T-helper 2 cell treated with Interferon-gamma antibody and Interleukin-4, amounts not matched to agents 5 μg/mL and 100 μg/mL, for 36 hours (primary cell): ENCODE measurements around the gene TLR1.
"Not testable (repeated sequence)": the region's sequence is repeated elsewhere in the genome, so short reads cannot be mapped to it uniquely, and the experiment has no call there.

ENCODE experiments used
- DNase-seq: peaks from one replicate; pipeline ENCODE4 v3.0.0; 2021; ENCODE audit warnings: low spot score
- H3K27ac Mint-ChIP-seq: one replicate; pipeline ENCODE4 v1.8.0; 2021; ENCODE audit warnings: mild to moderate bottlenecking, mixed read lengths
- H3K27me3 Mint-ChIP-seq: one replicate; pipeline ENCODE4 v1.8.0; 2021; ENCODE audit warnings: low read depth, mixed read lengths
- H3K36me3 Mint-ChIP-seq: one replicate; pipeline ENCODE4 v1.8.0; 2021; ENCODE audit warnings: low read depth, mixed read lengths
- H3K4me1 Mint-ChIP-seq: one replicate; pipeline ENCODE4 v1.8.0; 2021; ENCODE audit warnings: low read depth, mixed read lengths
- H3K4me3 Mint-ChIP-seq: one replicate; pipeline ENCODE4 v1.8.0; 2022; ENCODE audit warnings: mild to moderate bottlenecking, moderate library complexity, mixed read lengths
- H3K9me3 Mint-ChIP-seq: one replicate; pipeline ENCODE4 v1.8.0; 2021; ENCODE audit warnings: mixed read lengths

The TLR1 gene

DNA sequence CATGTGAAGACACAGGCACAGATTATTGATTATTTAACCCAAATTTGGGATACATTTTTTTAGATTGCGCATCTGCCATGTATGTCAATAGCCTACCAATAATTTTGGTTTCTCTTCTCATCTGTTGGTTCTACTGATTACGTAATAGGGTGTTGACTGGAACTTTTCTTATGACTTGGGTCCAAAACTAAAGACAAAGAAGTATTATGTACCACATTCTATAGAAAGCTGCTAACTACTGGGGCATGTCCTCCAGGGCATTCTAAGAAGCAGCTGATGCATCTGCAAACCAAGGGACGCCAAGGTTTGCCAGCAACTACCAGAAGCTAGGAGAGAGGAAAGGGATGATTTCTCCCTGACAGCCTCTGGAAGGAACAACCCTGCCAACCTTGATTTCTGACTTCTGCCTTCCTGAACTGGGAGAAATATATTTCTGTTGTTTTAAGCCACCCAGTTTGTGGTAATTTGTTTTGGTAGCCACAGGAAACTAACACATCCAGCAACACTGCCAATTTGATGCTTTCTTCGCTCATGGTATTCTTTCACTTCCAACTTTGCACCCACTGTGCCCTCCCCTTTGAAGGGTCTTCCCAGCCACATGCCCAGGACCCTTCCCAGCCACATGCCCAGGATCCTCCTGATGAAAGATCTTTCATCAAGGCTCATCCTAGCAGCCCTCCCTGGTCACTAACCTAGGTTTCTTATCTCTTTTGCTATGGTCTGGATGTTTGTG lies 15.9 kb upstream of the TLR1 start:
- Mint-ChIP-seq H3K27ac (no peak overlapping the region), H3K36me3 (peaks cover 2% of the 10 kb centered on the region), H3K4me1 (peaks cover 12% of the 10 kb centered on the region), H3K27me3 (peaks cover 5% of the 10 kb centered on the region), H3K9me3 (peaks cover 12% of the 10 kb centered on the region), H3K4me3 (no peak overlapping the region)
- no peak for DNase-seq

DNA sequence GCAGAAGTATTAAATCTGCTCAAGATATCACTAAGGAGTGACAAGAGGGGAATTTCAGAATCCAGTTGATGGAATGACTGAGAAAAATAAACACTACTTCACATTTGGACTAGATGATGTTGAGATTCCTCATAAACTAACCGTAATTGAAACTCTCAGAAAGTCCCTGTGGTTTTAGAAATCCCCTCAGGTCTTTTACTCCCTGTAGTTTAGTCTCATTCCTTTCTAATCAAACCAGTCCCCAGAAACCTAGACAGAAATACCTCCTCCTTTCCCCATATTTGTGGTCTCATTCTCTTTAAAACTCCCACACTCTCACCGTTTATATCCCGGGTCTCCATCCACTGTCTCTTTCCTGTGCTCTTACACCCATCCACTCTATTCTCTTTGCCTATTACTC lies 15.0 kb upstream of the TLR1 start:
- peaks cover 2% of the 10 kb centered on the region for H3K36me3 Mint-ChIP-seq
- H3K27ac Mint-ChIP-seq, result no peak overlapping the region
- peaks cover 12% of the 10 kb centered on the region for H3K4me1 Mint-ChIP-seq
- H3K9me3 Mint-ChIP-seq, result peaks cover 12% of the 10 kb centered on the region
- peaks cover 5% of the 10 kb centered on the region for H3K27me3 Mint-ChIP-seq
- H3K4me3 Mint-ChIP-seq, result no peak overlapping the region
- DNase-seq, result no peak

DNA sequence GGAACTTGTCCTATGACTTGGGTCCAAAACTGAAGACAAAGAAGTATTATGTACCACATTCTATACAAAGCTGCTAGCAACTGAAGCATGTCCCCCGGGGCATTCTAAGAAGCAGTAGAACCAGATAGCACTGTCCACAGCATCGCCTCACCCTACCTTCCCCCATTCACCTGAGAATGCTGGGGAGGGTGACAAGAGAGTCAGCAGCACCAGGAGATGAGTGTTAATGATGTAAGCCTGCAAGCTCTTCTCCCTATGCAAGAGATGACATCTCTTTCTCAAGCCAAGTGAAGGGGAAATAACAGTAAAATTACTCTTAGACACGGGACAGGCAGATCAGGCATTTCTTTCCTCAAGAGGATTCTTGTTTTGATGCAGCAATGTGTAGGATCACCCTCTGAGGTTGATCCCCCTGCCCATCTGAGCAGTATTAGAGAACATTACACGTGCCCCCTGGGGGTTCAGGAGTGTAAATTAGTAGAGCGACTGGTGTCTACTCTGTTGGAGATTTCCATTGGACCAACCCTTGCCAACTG lies 13.9 kb upstream of the TLR1 start:
- Mint-ChIP-seq H3K27ac (no peak overlapping the region), H3K4me3 (no peak overlapping the region), H3K36me3 (peaks cover 2% of the 10 kb centered on the region), H3K27me3 (peaks cover 5% of the 10 kb centered on the region), H3K4me1 (peaks cover 12% of the 10 kb centered on the region), H3K9me3 (peaks cover 9% of the 10 kb centered on the region)
- DNase-seq, result no peak

DNA sequence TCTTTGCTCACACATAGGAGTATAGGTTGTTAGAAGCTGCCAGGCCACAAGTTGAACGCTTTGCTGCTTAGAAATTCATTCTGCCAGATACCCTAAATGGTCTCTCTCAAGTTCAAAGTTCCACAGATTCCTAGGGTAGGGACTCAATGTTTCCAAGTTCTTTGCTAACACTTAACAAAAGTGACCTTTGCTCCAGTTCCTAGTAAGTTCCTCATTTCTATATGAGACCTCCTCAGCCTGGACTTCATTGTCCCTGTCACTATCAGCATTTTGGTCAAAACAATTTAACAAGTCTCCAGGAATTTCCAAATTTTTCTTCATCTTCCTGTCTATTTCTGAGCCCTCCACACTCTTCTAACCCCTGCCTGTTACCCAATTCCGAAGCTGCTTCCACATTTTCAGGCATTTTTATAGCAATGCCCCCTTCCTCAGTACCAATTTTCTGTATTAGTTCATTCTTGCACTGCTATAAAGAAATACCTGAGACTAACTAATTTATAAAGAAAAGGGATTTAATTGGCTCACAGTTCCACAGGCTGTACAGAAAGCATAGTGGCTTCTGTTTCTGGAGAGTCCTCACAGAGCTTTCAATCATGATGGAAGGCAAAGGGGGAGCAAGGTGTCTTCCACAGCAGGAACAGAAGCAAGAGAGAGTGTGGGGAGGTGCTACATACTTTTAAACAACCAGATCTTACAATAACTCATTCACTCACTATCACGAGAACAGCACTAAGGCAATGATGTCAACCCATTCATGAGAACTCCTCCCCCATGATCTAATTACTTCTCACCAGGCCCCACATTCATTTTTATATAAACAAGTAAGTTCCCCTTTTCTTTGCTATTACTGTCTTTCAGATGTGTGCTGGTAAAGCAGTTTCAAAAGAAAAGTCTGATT lies 11.5 kb upstream of the TLR1 start:
- H3K27me3 Mint-ChIP-seq, result peaks cover 5% of the 10 kb centered on the region
- H3K4me1 Mint-ChIP-seq, result peaks cover 12% of the 10 kb centered on the region
- H3K9me3 Mint-ChIP-seq, result no peaks in the 10 kb centered on the region
- no peak for DNase-seq
- no peak overlapping the region for H3K4me3 Mint-ChIP-seq
- no peak overlapping the region for H3K27ac Mint-ChIP-seq
- no peaks in the 10 kb centered on the region for H3K36me3 Mint-ChIP-seq

DNA sequence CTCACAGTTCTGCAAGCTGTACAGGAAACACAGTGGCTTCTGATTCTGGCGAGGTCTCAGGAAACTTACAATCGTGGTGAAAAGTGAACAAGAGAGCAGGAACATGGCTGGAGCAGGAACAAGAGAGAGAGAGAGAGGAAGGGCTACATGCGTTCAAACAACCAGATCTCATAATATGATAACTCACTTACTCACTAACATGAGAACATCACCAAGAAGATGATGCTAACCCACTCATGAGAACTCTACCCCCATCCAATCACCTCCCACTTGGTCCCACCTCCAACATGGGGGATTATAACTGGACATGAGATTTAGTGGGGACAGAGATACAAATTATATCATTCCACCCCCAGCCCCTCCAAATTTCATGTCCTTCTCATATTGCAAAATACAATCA lies 9.8 kb upstream of the TLR1 start:
- Mint-ChIP-seq H3K4me3 (no peak overlapping the region), H3K27me3 (peaks cover 5% of the 10 kb centered on the region), H3K4me1 (peaks cover 3% of the 10 kb centered on the region), H3K27ac (no peak overlapping the region), H3K36me3 (no peaks in the 10 kb centered on the region), H3K9me3 (no peaks in the 10 kb centered on the region)
- no peak for DNase-seq

DNA sequence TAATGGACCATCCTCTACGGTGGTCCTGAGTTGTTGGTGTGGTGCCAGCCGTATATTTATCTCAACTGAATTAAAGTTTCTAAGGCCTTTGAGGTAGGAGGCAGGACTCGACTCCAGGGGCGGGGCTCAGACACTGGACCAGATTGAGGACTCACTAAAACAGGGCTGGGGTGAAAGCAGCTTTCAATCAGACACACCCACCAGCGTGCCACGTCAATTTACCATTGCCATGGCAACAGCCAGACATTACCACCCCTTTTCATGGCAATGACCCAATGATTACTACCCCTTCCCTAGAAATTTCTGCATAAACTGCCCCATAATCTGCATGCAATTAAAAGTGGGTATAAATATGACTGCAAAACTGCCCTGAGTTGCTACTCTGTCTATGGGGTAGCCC lies 6.7 kb upstream of the TLR1 start:
- Mint-ChIP-seq H3K27ac (no peak overlapping the region), H3K4me1 (no peaks in the 10 kb centered on the region)

DNA sequence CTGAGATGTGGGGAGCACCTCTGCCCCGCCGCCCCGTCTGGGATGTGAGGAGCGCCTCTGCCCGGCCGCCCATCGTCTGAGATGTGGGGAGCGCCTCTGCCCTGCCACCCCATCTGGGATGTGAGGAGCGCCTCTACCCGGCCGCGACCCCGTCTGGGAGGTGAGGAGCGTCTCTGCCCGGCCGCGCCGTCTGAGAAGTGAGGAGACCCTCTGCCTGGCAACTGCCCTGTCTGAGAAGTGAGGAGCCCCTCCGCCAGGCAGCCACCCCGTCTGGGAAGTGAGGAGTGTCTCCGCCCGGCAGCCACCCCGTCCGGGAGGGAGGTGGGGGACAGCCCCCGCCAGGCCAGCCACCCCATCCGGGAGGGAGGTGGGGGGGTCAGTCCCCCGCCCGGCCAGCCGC lies 2.9 kb upstream of the TLR1 start:
- not testable (repeated sequence) for H3K4me3 Mint-ChIP-seq, H3K27ac Mint-ChIP-seq, H3K36me3 Mint-ChIP-seq, H3K27me3 Mint-ChIP-seq, DNase-seq
- H3K9me3 Mint-ChIP-seq, result peaks cover 11% of the 10 kb centered on the region
- peaks cover 14% of the 10 kb centered on the region for H3K4me1 Mint-ChIP-seq

More for the DNA sequence above, 6.7 kb upstream of the TLR1 start:
- H3K4me3 Mint-ChIP-seq, result no peak overlapping the region
- no peak for DNase-seq
- H3K9me3 Mint-ChIP-seq, result no peaks in the 10 kb centered on the region
- peaks cover 4% of the 10 kb centered on the region for H3K27me3 Mint-ChIP-seq
- no peaks in the 10 kb centered on the region for H3K36me3 Mint-ChIP-seq

DNA sequence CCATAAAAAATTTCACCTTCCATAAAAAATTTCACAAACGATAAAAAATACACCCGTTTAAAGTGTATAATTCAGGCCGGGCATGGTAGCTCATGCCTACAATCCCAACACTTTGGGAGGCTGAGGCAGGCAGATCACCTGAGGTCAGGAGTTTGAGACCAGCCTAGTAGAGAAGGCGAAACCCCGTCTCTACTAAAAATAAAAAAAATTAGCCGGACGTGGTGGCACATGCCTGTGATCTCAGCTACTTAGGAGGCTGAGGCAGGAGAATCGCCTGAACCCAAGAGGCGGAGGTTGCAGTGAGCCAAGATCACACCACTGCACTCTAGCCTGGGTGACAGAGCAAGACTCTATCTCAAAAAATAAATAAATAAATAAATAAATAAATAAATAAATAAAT lies 1.7 kb upstream of the TLR1 start:
- Mint-ChIP-seq H3K4me1 (peaks cover 14% of the 10 kb centered on the region), H3K9me3 (peaks cover 20% of the 10 kb centered on the region), H3K36me3 (peaks cover 15% of the 10 kb centered on the region)
- not testable (repeated sequence) for H3K4me3 Mint-ChIP-seq, H3K27ac Mint-ChIP-seq, DNase-seq, H3K27me3 Mint-ChIP-seq

DNA sequence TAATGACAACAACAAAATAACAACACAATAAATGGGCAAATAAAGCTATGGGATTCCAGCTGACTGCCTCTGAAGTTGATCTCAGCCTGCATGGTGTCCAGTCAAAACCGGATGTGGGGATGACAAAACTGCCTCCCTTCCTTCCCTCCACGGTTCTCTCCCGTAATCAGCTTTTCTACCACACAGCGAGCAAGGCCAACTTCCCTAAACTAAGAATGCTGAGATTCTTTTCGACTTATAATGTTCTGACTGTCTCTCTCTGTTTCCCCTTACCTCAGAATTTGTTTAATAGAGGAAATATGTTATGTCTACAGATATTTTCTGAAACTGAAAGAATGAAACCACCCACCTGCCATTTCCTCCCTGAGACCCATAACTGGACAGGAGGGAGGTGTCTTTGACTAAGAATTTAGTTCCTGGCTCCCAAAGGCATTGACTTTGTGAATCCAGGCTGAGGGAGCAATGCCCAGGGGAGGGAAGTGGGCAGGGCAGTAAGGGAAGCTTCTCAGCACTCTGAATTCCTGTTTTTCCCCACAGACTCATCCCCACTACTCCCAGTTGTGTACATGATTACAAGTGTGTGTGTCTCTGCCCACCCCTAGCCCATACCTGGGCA lies 1.0 kb upstream of the TLR1 start:
- H3K9me3 Mint-ChIP-seq, result peaks cover 26% of the 10 kb centered on the region
- no peak for DNase-seq
- peaks cover 21% of the 10 kb centered on the region for H3K36me3 Mint-ChIP-seq
- H3K27ac Mint-ChIP-seq, result peak overlapping the region; percentile 73
- no peaks in the 10 kb centered on the region for H3K27me3 Mint-ChIP-seq
- H3K4me1 Mint-ChIP-seq, result peaks cover 14% of the 10 kb centered on the region
- H3K4me3 Mint-ChIP-seq, result peak overlapping the region; percentile 81

DNA sequence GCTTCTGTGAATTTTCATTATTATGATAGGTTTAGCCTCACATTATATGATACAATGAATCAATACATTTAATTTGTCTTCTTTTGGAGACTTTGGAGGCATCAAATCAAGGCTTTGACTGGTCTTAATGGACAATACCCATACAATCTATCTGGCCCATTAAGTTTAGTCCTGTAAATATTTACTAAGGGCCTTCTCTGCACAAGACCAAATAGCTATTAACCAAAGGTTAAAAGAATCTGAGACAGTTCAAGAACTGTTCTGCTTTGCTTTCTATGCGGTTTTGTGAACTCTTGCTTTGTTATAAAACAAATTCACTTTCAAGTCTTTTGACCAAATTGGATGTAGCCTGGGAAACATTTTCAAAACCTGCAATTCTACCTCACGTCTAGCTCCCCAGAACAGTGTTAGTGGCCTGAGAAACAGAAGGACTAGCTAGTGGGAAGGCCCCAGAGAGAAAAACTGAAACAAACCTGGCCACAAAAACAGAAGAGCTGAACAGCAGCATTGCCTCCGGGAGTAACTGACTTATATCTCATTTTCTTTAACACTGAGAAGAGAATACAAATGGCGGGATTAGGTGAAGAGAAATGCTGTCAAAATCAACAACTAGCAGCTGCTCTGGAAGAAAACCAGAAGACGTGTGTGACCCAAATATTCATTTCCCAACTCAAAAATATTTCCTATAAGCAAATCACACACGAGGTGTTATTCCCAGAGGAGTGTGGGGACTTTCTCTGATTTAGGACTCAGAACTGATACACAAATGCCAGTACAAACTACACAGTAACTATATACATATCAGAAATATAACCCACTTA lies 548 bp downstream of the TLR1 start:
- peaks cover 14% of the 10 kb centered on the region for H3K4me1 Mint-ChIP-seq
- no peaks in the 10 kb centered on the region for H3K27me3 Mint-ChIP-seq
- peak overlapping the region; percentile 87 for H3K27ac Mint-ChIP-seq
- H3K4me3 Mint-ChIP-seq, result peak overlapping the region; percentile 83
- DNase-seq, result peak; percentile 12
- peaks cover 35% of the 10 kb centered on the region for H3K36me3 Mint-ChIP-seq
- H3K9me3 Mint-ChIP-seq, result peaks cover 34% of the 10 kb centered on the region

DNA sequence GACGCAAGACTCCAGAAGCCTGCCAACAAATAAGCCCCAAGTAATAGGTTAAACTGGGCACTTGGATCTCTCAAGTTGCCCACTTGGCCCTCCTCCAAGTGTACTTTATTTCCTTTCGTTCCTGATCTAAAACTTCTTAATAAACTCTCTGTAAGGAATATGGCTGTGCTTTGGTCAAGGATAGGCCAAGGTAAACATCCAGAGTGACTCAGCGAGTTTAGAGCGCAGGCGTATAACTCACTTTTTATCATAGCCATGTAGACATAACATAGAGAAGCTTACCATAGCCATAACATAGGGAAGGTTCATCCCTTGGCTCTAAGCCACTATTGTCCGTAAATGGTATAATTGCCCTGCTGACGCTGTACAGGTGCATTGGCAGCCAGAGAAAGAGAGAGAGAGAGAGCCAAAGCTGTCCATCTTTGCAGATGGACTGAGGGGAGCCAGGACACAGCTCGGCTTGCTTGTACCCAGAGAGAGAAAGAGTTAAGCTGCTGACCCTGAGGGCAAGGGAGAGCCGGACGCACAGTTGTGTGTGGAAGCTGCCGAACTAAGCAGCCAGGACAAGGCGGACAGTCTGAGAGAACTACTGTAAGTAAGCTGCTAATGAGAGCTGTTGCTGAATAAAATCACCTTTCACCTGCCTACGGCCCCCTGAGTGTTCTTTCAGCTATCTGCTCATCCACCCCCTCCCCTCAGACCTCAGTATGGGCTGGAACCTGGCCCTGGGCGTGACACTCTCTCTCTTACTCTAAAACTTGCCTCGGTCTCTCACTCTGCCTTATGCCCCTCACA lies 1.8 kb downstream of the TLR1 start:
- Mint-ChIP-seq H3K4me1 (peaks cover 14% of the 10 kb centered on the region), H3K36me3 (peaks cover 40% of the 10 kb centered on the region), H3K27me3 (no peaks in the 10 kb centered on the region), H3K27ac (no peak overlapping the region), H3K4me3 (no peak overlapping the region), H3K9me3 (peaks cover 36% of the 10 kb centered on the region)
- no peak for DNase-seq

DNA sequence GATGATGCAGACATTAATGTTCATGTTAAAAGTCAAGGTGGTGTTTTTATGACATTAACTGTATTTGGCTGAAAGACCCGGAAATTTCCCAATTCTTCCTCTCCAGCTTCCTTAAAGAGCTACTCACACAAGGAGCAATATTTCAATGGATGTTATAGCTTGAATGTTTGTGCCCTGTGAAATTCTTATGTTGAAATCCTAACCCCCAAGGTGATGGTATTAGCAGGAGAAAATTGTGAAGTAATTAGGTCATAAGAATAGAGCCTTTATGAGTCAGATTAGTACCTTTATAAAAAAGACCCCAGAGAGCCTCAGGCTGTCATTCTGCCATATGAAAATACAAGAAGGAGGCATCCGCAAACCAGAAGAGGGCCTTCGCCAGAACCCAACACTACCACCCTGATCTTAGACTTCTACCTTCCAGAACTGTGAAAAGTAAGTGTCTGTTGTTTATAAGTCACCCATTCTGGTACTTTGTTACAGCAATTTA lies 3.6 kb downstream of the TLR1 start:
- Mint-ChIP-seq H3K27me3 (no peaks in the 10 kb centered on the region), H3K36me3 (peaks cover 45% of the 10 kb centered on the region), H3K27ac (no peak overlapping the region), H3K4me1 (peaks cover 14% of the 10 kb centered on the region), H3K9me3 (peaks cover 44% of the 10 kb centered on the region), H3K4me3 (no peak overlapping the region)
- DNase-seq, result no peak
